ENCODE data around the gene RDX. TPM values are rescaled to one million over a fixed set of nuclear protein-coding genes. Genes with fewer than 3 reads are reported as not detected.
A peak's percentile ranks its signal among the peaks of the same experiment; 100 is the strongest.

The RDX gene
- total and polyA plus RNA-seq, 2 of the 8 experiments (the other 6 are each of a cell fraction or from before 2014, with no cell fraction given) = 27.4 to 100 TPM

GRCh38 chr11:110196884-110197420 is 99.5 kb downstream of the RDX start:
- H3K4me2 ChIP-seq (ENCODE audit: insufficient read depth in 1 of 2, low read depth in 2 of 2, low read length in 2 of 2) = no peak overlapping the region
- ChIA-PET CTCF (ENCODE audit: partially characterized antibody) (interaction anchor here (0.6 to 12.7 kb wide), 8 partner anchors 7 to 1205 kb away, joined by 3 to 130 read pairs (median 4); partner anchors contain the start of gene FDX1), POLR2A (ENCODE audit: partially characterized antibody) (interaction anchor here (1.0 kb wide), 1 partner anchor 10 kb away, joined by 3 read pairs; no protein-coding TSS in a partner anchor)
- H2BK20ac ChIP-seq (ENCODE audit: low read length) = no peak overlapping the region
- no peak overlapping the region for H2AFZ ChIP-seq (ENCODE audit: low read length)
- DNase-seq (ENCODE audit: low read depth in 1 of 2, low spot score in 2 of 2) (no peak), FAIRE-seq (no peak)
- no peak overlapping the region for H3K4me3 ChIP-seq (ENCODE audit: extremely low read depth in 1 of 4, insufficient read depth in 2 of 4, low read depth in 3 of 4, low read length in 4 of 4)
- H3K14ac ChIP-seq (ENCODE audit: insufficient read length) = no peak overlapping the region
- no peak overlapping the region for H3K4ac ChIP-seq (replicated peaks; ENCODE audit: insufficient read length, low read depth, low read length)
- H3K56ac ChIP-seq (replicated peaks; ENCODE audit: insufficient read length, low read depth, low read length) = no peak overlapping the region
- no peaks in the 10 kb centered on the region for H3K27me3 ChIP-seq (replicated peaks in 1 of 4; ENCODE audit: control insufficient read depth in 3 of 4, extremely low read depth in 1 of 4, insufficient read depth in 3 of 4, low read length in 3 of 4)
- H3K9me3 ChIP-seq (ENCODE audit: insufficient read depth in 2 of 2, low read depth in 1 of 2, low read length in 1 of 2) = no peaks in the 10 kb centered on the region
- H2BK12ac ChIP-seq (ENCODE audit: low read depth, low read length) = no peak overlapping the region
- H2BK120ac ChIP-seq (replicated peaks; ENCODE audit: low read depth, low read length) = no peak overlapping the region
- no peaks in the 10 kb centered on the region for H3K79me1 ChIP-seq (ENCODE audit: low read depth, low read length)
- H3K9ac ChIP-seq (replicated peaks in 1 of 4; ENCODE audit: extremely low read depth in 1 of 4, low read depth in 3 of 4, low read length in 3 of 4) = no peak overlapping the region
- no peak overlapping the region for H3K23ac ChIP-seq (ENCODE audit: insufficient read length)
- no peak overlapping the region for H2BK5ac ChIP-seq (ENCODE audit: low read depth, low read length)
- 0 out of 2 replicates have a peak overlapping the region, but pooled peaks have one; percentile 33 for H2BK15ac ChIP-seq (ENCODE audit: low read length)
- H4K91ac ChIP-seq (replicated peaks; ENCODE audit: insufficient read length, low read length) = no peak overlapping the region
- no peak overlapping the region for H2AK5ac ChIP-seq (ENCODE audit: low read depth, low read length)
- no peak for TF ChIP-seq POU5F1 (IDR thresholded peaks at IDR 0.05; ENCODE audit: low read depth, low read length)
- no peak for TF ChIP-seq GABPA (IDR thresholded peaks at IDR 0.05; ENCODE audit: borderline replicate concordance, insufficient read depth, low read length)
- no peak for TF ChIP-seq POLR2AphosphoS5 (IDR thresholded peaks at IDR 0.05; ENCODE audit: low read depth, low read length)
- TF ChIP-seq EGR1 (IDR thresholded peaks at IDR 0.05; ENCODE audit: borderline replicate concordance, low read depth, low read length) = no peak
- TF ChIP-seq, protein P1, sequence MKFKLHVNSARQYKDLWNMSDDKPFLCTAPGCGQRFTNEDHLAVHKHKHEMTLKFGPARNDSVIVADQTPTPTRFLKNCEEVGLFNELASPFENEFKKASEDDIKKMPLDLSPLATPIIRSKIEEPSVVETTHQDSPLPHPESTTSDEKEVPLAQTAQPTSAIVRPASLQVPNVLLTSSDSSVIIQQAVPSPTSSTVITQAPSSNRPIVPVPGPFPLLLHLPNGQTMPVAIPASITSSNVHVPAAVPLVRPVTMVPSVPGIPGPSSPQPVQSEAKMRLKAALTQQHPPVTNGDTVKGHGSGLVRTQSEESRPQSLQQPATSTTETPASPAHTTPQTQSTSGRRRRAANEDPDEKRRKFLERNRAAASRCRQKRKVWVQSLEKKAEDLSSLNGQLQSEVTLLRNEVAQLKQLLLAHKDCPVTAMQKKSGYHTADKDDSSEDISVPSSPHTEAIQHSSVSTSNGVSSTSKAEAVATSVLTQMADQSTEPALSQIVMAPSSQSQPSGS (IDR thresholded peaks at IDR 0.05; ENCODE audit: low read length) = no peak
- no peak for TF ChIP-seq CBX5 (IDR thresholded peaks at IDR 0.05; ENCODE audit: low read depth, low read length)
- TF ChIP-seq FOSL1 (IDR thresholded peaks at IDR 0.05; ENCODE audit: insufficient read depth, low read depth, low read length) = no peak
- no peaks in the 10 kb centered on the region for H3K79me2 ChIP-seq (ENCODE audit: control insufficient read depth in 1 of 2, insufficient read depth in 2 of 2, low read length in 2 of 2)
- no peak overlapping the region for H3K27ac ChIP-seq (ENCODE audit: low read depth, low read length)
- peaks cover 0 to 8% (median 4%) of the 10 kb centered on the region in 4 experiments; a peak in 6 of 7 replicates for H3K4me1 ChIP-seq (replicated peaks in 1 of 4; ENCODE audit: control insufficient read depth in 3 of 4, insufficient read depth in 4 of 4, low read length in 3 of 4)
- no peak overlapping the region for H4K5ac ChIP-seq (ENCODE audit: insufficient read length, low read depth, low read length)
- H3K23me2 ChIP-seq (ENCODE audit: low read depth, low read length) = no peaks in the 10 kb centered on the region; the same call in 1 of the 2 replicates
- H3K18ac ChIP-seq (ENCODE audit: extremely low read depth, low read length) = no peak overlapping the region
- H3K36me3 ChIP-seq (ENCODE audit: control insufficient read depth in 2 of 4, insufficient read depth in 4 of 4, low read length in 3 of 4) = no peaks in the 10 kb centered on the region
- H4K20me1 ChIP-seq (replicated peaks in 1 of 2; ENCODE audit: control insufficient read depth in 1 of 2, insufficient read depth in 2 of 2, low read length in 2 of 2) = no peaks in the 10 kb centered on the region
- H4K8ac ChIP-seq (ENCODE audit: extremely low read depth, insufficient read depth, low read length) = no peak overlapping the region
- 92% methylated on average over 9 of the region's 9 CpGs; no CpG with 5 or more reads in 1 of the 2 experiments for WGBS, 2 experiments (ENCODE audit: extremely low coverage in 1 of 2, insufficient coverage in 1 of 2, insufficient read length in 1 of 2, insufficient replicate concordance in 2 of 2, low coverage in 1 of 2, low lambda C conversion rate in 2 of 2, missing lambda C conversion rate in 1 of 2)

Data from H1 (cell line).